Neural cell (in vitro differentiated cells): ENCODE measurements around the gene MARCHF7. TPM values are rescaled to one million over a fixed set of nuclear protein-coding genes. Genes with fewer than 3 reads are reported as not detected.

Source experiments
- H2AFZ ChIP-seq: fragments of 200-600, 300-800 bp; sonication (generic), shearing (Covaris generic); 2 replicates; pipeline ENCODE4 v1.6.0; 2014; ENCODE audit warnings: low read depth, mild to moderate bottlenecking, antibody characterized with exemption, low read length, moderate library complexity
- H3F3A ChIP-seq: fragments of 200-600 bp; shearing (Covaris generic); 2 replicates; pipeline ENCODE4 v1.6.1; 2016; ENCODE audit warnings: mild to moderate bottlenecking, moderate library complexity, mixed read lengths, antibody characterized with exemption, low read length; ENCODE audit not compliant: insufficient read depth, poor library complexity, severe bottlenecking
- H3K27ac ChIP-seq: fragments of 200-600, 300-800 bp; sonication (generic), shearing (Covaris generic); 2 replicates; pipeline ENCODE4 v1.5.1; 2014; ENCODE audit warnings: mild to moderate bottlenecking, low read length, moderate library complexity
- H3K27me3 ChIP-seq: fragments of 300-800, 200-600 bp; sonication (generic), shearing (Covaris generic); 2 replicates; pipeline ENCODE4 v1.6.0; 2014; ENCODE audit warnings: mild to moderate bottlenecking, low read depth, low read length, moderate library complexity; ENCODE audit not compliant: insufficient read depth
- H3K36me3 ChIP-seq: fragments of 300-800, 200-600 bp; sonication (generic), shearing (Covaris generic); 2 replicates; pipeline ENCODE4 v1.5.1; 2014; ENCODE audit warnings: mild to moderate bottlenecking, antibody characterized with exemption, low read length, moderate library complexity; ENCODE audit not compliant: insufficient read depth
- H3K4me2 ChIP-seq: fragments of 300-800, 200-600 bp; sonication (generic), shearing (Covaris generic); 2 replicates; pipeline ENCODE4 v1.6.0; 2014; ENCODE audit warnings: mild to moderate bottlenecking, low read length
- H3K4me3 ChIP-seq: fragments of 300-800, 200-600 bp; sonication (generic), shearing (Covaris generic); 2 replicates; pipeline ENCODE4 v1.5.1; 2014; ENCODE audit warnings: mild to moderate bottlenecking, low read length, moderate library complexity
- H3K79me2 ChIP-seq: fragments of 200-600 bp; shearing (Covaris generic); replicated peaks from 2 replicates; pipeline ENCODE4 v1.6.0; 2014; ENCODE audit warnings: mild to moderate bottlenecking, low read length, moderate library complexity; ENCODE audit not compliant: insufficient read depth
- H3K9ac ChIP-seq: fragments of 300-800, 200-600 bp; sonication (generic), shearing (Covaris generic); 2 replicates; pipeline ENCODE4 v1.6.1; 2016; ENCODE audit warnings: mild to moderate bottlenecking, low read length, mixed read lengths
- H3K9me2 ChIP-seq: fragments of 200-600 bp; shearing (Covaris generic); 2 replicates; pipeline ENCODE4 v1.6.1; 2016; ENCODE audit warnings: mild to moderate bottlenecking, low read length, mixed read lengths; ENCODE audit not compliant: insufficient read depth
- H3K9me3 ChIP-seq: fragments of 200-600, 300-800 bp; sonication (generic), shearing (Covaris generic); 2 replicates; pipeline ENCODE4 v1.6.1; 2016; ENCODE audit warnings: mild to moderate bottlenecking, mixed run types, low read length, moderate library complexity, mixed read lengths
- H4K20me1 ChIP-seq: fragments of 200-600 bp; shearing (Covaris generic); 2 replicates; pipeline ENCODE4 v1.6.1; 2016; ENCODE audit warnings: mild to moderate bottlenecking, mixed run types; ENCODE audit not compliant: insufficient read depth
- EP300 ChIP-seq: fragments of 450-650 bp; conservative IDR thresholded peaks from 2 replicates; pipeline ENCODE4 v1.6.1; 2014; ENCODE audit warnings: antibody characterized with exemption, mild to moderate bottlenecking, moderate library complexity; ENCODE audit not compliant: poor library complexity, severe bottlenecking
- EZH2 ChIP-seq: fragments of 200-600, 300-800 bp; shearing (Covaris generic), sonication (generic); IDR thresholded peaks from 2 replicates; pipeline ENCODE4 v1.6.1; 2014; ENCODE audit warnings: antibody characterized with exemption, low read length, borderline replicate concordance, mild to moderate bottlenecking; ENCODE audit not compliant: insufficient read depth, poor library complexity, severe bottlenecking
- MXI1 ChIP-seq: fragments of 450-650 bp; conservative IDR thresholded peaks from 2 replicates; pipeline ENCODE4 v1.6.1; 2014; ENCODE audit warnings: antibody characterized with exemption, mild to moderate bottlenecking; ENCODE audit not compliant: poor library complexity, severe bottlenecking
- POLR2AphosphoS5 ChIP-seq: IDR thresholded peaks from 2 replicates; pipeline ENCODE4 v1.6.1; 2012
- RAD21 ChIP-seq: fragments of 450-650 bp; conservative IDR thresholded peaks from 2 replicates; pipeline ENCODE4 v1.6.1; 2014; ENCODE audit warnings: antibody characterized with exemption, mild to moderate bottlenecking, moderate library complexity
- SMC3 ChIP-seq: fragments of 450-650 bp; conservative IDR thresholded peaks from 2 replicates; pipeline ENCODE4 v1.6.1; 2014; ENCODE audit warnings: antibody characterized with exemption, mild to moderate bottlenecking, moderate library complexity; ENCODE audit not compliant: poor library complexity
- TAF1 ChIP-seq: IDR thresholded peaks from 2 replicates; pipeline ENCODE4 v1.6.1; 2012; ENCODE audit warnings: low read depth
- polyA plus RNA-seq: library from polyadenylated mRNA; depleted of rRNA; stranded (reverse); fragments of >200 nt; gene quantifications from 2 replicates; pipeline ENCODE4 v1.2.3, GENCODE V29; 2014
- TF ChIP-seq, protein P1 (sequence below): fragments of 450-650 bp; IDR thresholded peaks from 2 replicates; pipeline ENCODE4 v1.5.1; 2014; ENCODE audit warnings: antibody characterized with exemption, mild to moderate bottlenecking, moderate library complexity; ENCODE audit not compliant: poor library complexity, severe bottlenecking
- TF ChIP-seq, protein P2 (sequence below): IDR thresholded peaks from 2 replicates; pipeline ENCODE4 v1.6.1; 2012; ENCODE audit warnings: borderline replicate concordance

MARCHF7 gene
- polyA plus RNA-seq, 1 donor from 2014 or later = 193 TPM

DNA sequence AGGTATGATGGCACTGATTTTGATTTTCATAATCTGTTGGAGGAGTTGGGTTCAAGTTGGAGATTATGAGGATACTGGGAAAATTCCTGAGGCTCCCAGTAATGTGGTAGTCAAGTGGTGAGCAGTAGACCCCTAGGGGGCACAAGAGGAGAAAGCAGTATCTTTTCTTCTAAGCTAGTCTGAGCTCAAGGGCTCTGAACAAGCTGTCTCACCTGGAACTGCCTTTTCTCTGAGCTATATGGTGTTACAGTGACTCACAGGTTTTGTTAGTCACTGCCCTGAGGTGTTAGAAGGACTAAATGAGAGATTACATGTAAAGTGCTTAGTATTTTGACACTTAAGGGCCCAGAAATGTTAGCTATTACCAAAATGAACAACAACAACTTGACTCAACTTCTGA lies 43.5 kb downstream of the MARCHF7 start:
- TF ChIP-seq RAD21 = no peak
- TF ChIP-seq POLR2AphosphoS5 = no peak
- TF ChIP-seq EZH2 = no peak
- TF ChIP-seq EP300 = no peak
- TF ChIP-seq, protein P1, sequence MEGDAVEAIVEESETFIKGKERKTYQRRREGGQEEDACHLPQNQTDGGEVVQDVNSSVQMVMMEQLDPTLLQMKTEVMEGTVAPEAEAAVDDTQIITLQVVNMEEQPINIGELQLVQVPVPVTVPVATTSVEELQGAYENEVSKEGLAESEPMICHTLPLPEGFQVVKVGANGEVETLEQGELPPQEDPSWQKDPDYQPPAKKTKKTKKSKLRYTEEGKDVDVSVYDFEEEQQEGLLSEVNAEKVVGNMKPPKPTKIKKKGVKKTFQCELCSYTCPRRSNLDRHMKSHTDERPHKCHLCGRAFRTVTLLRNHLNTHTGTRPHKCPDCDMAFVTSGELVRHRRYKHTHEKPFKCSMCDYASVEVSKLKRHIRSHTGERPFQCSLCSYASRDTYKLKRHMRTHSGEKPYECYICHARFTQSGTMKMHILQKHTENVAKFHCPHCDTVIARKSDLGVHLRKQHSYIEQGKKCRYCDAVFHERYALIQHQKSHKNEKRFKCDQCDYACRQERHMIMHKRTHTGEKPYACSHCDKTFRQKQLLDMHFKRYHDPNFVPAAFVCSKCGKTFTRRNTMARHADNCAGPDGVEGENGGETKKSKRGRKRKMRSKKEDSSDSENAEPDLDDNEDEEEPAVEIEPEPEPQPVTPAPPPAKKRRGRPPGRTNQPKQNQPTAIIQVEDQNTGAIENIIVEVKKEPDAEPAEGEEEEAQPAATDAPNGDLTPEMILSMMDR = no peak
- no peak for TF ChIP-seq TAF1
- no peak for TF ChIP-seq MXI1
- TF ChIP-seq SMC3 = no peak
- TF ChIP-seq, protein P2, sequence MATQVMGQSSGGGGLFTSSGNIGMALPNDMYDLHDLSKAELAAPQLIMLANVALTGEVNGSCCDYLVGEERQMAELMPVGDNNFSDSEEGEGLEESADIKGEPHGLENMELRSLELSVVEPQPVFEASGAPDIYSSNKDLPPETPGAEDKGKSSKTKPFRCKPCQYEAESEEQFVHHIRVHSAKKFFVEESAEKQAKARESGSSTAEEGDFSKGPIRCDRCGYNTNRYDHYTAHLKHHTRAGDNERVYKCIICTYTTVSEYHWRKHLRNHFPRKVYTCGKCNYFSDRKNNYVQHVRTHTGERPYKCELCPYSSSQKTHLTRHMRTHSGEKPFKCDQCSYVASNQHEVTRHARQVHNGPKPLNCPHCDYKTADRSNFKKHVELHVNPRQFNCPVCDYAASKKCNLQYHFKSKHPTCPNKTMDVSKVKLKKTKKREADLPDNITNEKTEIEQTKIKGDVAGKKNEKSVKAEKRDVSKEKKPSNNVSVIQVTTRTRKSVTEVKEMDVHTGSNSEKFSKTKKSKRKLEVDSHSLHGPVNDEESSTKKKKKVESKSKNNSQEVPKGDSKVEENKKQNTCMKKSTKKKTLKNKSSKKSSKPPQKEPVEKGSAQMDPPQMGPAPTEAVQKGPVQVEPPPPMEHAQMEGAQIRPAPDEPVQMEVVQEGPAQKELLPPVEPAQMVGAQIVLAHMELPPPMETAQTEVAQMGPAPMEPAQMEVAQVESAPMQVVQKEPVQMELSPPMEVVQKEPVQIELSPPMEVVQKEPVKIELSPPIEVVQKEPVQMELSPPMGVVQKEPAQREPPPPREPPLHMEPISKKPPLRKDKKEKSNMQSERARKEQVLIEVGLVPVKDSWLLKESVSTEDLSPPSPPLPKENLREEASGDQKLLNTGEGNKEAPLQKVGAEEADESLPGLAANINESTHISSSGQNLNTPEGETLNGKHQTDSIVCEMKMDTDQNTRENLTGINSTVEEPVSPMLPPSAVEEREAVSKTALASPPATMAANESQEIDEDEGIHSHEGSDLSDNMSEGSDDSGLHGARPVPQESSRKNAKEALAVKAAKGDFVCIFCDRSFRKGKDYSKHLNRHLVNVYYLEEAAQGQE = no peak
- peaks cover 20% of the 10 kb centered on the region for H3K79me2 ChIP-seq
- peaks cover 5% of the 10 kb centered on the region for H3K36me3 ChIP-seq
- H3F3A ChIP-seq = no peaks in the 10 kb centered on the region
- no peak overlapping the region for H3K4me2 ChIP-seq
- no peaks in the 10 kb centered on the region for H3K27me3 ChIP-seq
- no peaks in the 10 kb centered on the region for H4K20me1 ChIP-seq
- H3K4me3 ChIP-seq = no peak overlapping the region
- H3K27ac ChIP-seq = no peak overlapping the region
- H3K9me3 ChIP-seq = no peaks in the 10 kb centered on the region
- no peak overlapping the region for H3K9ac ChIP-seq
- H2AFZ ChIP-seq = no peak overlapping the region
- no peaks in the 10 kb centered on the region for H3K9me2 ChIP-seq

DNA sequence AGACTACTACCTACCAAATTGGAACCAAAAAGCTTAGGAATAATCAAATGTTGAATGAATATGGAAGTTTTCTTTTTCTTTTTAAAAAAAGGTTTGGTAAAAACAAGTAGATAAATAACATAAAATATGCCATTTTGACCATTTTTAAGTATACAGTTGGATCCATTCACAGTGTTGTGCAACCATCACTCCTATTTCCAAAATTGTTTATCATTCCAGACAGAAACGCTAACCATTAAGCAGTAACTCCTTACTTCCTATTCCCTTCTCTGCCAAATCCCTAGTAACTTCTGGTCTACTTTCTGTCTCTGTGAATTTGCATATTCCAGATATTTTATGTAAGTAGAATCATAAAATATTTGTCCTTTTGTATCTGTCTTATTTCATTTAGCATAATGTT lies 45.9 kb downstream of the MARCHF7 start:
- TF ChIP-seq TAF1 (no peak), POLR2AphosphoS5 (no peak), MXI1 (no peak), EZH2 (no peak), RAD21 (no peak), EP300 (no peak), SMC3 (no peak)
- TF ChIP-seq, protein P2 = no peak
- TF ChIP-seq, protein P1 = no peak
- Histone ChIP-seq H3K36me3 (no peaks in the 10 kb centered on the region), H4K20me1 (no peaks in the 10 kb centered on the region), H3K9me2 (no peaks in the 10 kb centered on the region), H2AFZ (no peak overlapping the region), H3K27me3 (no peaks in the 10 kb centered on the region), H3K9me3 (no peaks in the 10 kb centered on the region), H3K9ac (no peak overlapping the region), H3K27ac (no peak overlapping the region), H3F3A (no peaks in the 10 kb centered on the region), H3K79me2 (peaks cover 15% of the 10 kb centered on the region), H3K4me3 (no peak overlapping the region), H3K4me2 (no peak overlapping the region)
